KBM-7 (cell line): ENCODE data around the gene BUB1.
"Not testable (repeated sequence)": the region's sequence is repeated elsewhere in the genome, so short reads cannot be mapped to it uniquely, and the experiment has no call there.

Experiments used
- DNase-seq: peaks from one replicate; pipeline ENCODE4 v3.0.0-alpha.2; 2015
- in situ Hi-C: fragments of 300-500 bp; cut with MboI; formaldehyde crosslinking; loops from 2 replicates; pipeline ENCODE4 v1.14.3; 2020; ENCODE audit warnings: low sequenced_read_pairs, low pct_unique_long_range_greater_than_20kb, mixed read lengths

Gene BUB1

GRCh38 chr2:110613927-110614326 is 63.9 kb downstream of the BUB1 start:
- in situ Hi-C loops, result not testable (repeated sequence)

GRCh38 chr2:110610613-110611250 is 67.1 kb downstream of the BUB1 start:
- DNase-seq, in situ Hi-C loops: not testable (repeated sequence)

More at GRCh38 chr2:110613927-110614326, 63.9 kb downstream of the BUB1 start:
- not testable (repeated sequence) for DNase-seq

- in situ Hi-C loops, result not testable (repeated sequence)
Observed at GRCh38 chr2:110609843-110610612, 67.8 kb downstream of the BUB1 start.

GRCh38 chr2:110608788-110609502 is 68.9 kb downstream of the BUB1 start:
- DNase-seq, in situ Hi-C loops: not testable (repeated sequence)

More at GRCh38 chr2:110609843-110610612, 67.8 kb downstream of the BUB1 start:
- DNase-seq, result not testable (repeated sequence)

GRCh38 chr2:110605057-110605456 is 72.8 kb downstream of the BUB1 start:
- in situ Hi-C loops, DNase-seq: not testable (repeated sequence)

GRCh38 chr2:110603917-110604591 is 73.8 kb downstream of the BUB1 start:
- DNase-seq, in situ Hi-C loops: not testable (repeated sequence)

- DNase-seq, in situ Hi-C loops: not testable (repeated sequence)
Observed at GRCh38 chr2:110602139-110602538, 75.7 kb downstream of the BUB1 start.

GRCh38 chr2:110591973-110592372 is 85.9 kb downstream of the BUB1 start:
- in situ Hi-C loops, DNase-seq: not testable (repeated sequence)

GRCh38 chr2:110589677-110590330 is 88.1 kb downstream of the BUB1 start:
- in situ Hi-C loops, DNase-seq: not testable (repeated sequence)

GRCh38 chr2:110588520-110588919 is 89.3 kb downstream of the BUB1 start:
- in situ Hi-C loops, DNase-seq: not testable (repeated sequence)
